Measurements from ENCODE around the gene FCGR3B.
"Not testable (repeated sequence)": the region's sequence is repeated elsewhere in the genome, so short reads cannot be mapped to it uniquely, and the experiment has no call there.

DNA sequence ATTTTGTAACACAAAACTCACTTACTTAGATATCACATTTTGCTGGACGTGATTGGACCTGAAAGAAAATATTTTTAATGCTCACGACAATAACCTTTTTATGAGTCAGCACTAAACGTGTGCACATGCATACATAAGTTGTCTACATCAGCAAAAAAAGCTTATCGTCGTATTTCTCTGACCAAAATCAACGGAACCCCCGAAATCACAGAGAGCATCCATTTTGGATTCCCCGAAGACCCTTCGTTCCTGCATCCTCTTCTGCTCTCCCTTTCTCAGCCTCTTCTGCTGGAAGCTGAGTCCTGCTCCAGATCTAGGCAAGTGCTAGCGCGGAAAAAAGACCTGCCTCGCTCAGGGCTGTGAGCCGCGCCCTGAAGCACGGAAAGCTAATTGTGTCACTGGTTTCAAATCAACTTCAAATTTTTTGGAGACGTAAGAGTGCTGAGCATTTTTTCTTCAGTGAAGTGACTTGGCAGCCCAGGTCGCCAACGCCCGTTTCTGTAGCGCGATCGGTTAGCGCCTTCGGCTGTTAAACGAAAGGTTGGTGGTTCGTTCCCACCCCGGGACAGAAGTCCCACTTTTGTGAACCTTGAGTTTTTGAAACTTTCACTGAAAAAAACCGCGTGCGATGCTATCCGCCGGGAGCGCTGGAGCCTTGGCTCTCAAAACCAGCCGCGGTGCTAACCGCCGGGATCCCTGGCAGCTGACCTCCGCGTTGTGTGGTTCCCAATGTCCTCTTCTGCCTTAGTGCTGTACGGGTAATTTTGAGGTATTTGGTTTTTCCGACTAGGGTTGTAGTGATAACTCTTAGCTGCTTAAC lies 9.6 kb downstream of the FCGR3B start:
- TF ChIP-seq, protein P1, sequence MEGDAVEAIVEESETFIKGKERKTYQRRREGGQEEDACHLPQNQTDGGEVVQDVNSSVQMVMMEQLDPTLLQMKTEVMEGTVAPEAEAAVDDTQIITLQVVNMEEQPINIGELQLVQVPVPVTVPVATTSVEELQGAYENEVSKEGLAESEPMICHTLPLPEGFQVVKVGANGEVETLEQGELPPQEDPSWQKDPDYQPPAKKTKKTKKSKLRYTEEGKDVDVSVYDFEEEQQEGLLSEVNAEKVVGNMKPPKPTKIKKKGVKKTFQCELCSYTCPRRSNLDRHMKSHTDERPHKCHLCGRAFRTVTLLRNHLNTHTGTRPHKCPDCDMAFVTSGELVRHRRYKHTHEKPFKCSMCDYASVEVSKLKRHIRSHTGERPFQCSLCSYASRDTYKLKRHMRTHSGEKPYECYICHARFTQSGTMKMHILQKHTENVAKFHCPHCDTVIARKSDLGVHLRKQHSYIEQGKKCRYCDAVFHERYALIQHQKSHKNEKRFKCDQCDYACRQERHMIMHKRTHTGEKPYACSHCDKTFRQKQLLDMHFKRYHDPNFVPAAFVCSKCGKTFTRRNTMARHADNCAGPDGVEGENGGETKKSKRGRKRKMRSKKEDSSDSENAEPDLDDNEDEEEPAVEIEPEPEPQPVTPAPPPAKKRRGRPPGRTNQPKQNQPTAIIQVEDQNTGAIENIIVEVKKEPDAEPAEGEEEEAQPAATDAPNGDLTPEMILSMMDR (IDR thresholded peaks at IDR 0.05), result not testable (repeated sequence)
- TF ChIP-seq EZH2 (IDR thresholded peaks at IDR 0.05; ENCODE audit: borderline replicate concordance, insufficient read depth, low read depth, low read length, poor library complexity, severe bottlenecking), result not testable (repeated sequence)
